ENCODE results near the gene TARS2. TPM values are rescaled to one million over a fixed set of nuclear protein-coding genes. Genes with fewer than 3 reads are reported as not detected.
A peak's percentile ranks its signal among the peaks of the same experiment; 100 is the strongest.

TARS2 gene
- total and polyA plus RNA-seq, 2 donors from 2014 or later: 20.4 to 25.6 TPM

DNA sequence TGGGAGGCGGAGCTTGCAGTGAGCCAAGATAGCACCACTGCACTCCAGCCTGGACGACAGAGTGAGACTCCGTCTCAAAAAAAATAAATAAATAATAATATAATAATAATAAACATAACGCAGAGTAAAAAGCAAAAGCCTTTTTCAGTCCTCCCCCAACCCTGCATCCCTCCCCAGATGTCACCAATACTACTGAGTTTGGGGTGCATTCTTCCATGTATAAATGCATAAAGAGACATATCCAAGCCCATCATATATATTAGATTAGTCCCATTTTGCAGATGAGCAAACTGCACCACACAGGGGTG is 61.1 kb downstream of the TARS2 start:
- intact Hi-C loops (cut with DNase I): no loop called here
- H3K4me3 ChIP-seq (ENCODE audit: low read length in 3 of 3): peak overlapping the region; percentile 41 to 66 (median 55)
- H3K9ac ChIP-seq (ENCODE audit: low read length in 3 of 3): peak overlapping the region in 2 of 3 donors; percentile 35 to 58
- DNase-seq: no peak
- peaks cover 0 to 12% (median 7%) of the 10 kb centered on the region in 3 donors for H3K4me1 ChIP-seq (ENCODE audit: control insufficient read depth in 2 of 3, insufficient read depth in 2 of 3, low read depth in 1 of 3, low read length in 3 of 3)
- no peak for FAIRE-seq
- H3K27ac ChIP-seq (ENCODE audit: low read depth in 2 of 2, low read length in 2 of 2): no peak overlapping the region
- H3K27me3 ChIP-seq (ENCODE audit: control insufficient read depth, insufficient read depth, low read length): no peaks in the 10 kb centered on the region
- no peaks in the 10 kb centered on the region for H3K36me3 ChIP-seq (ENCODE audit: control insufficient read depth in 2 of 3, insufficient read depth in 3 of 3, low read length in 3 of 3)
- TF ChIP-seq, protein P1, sequence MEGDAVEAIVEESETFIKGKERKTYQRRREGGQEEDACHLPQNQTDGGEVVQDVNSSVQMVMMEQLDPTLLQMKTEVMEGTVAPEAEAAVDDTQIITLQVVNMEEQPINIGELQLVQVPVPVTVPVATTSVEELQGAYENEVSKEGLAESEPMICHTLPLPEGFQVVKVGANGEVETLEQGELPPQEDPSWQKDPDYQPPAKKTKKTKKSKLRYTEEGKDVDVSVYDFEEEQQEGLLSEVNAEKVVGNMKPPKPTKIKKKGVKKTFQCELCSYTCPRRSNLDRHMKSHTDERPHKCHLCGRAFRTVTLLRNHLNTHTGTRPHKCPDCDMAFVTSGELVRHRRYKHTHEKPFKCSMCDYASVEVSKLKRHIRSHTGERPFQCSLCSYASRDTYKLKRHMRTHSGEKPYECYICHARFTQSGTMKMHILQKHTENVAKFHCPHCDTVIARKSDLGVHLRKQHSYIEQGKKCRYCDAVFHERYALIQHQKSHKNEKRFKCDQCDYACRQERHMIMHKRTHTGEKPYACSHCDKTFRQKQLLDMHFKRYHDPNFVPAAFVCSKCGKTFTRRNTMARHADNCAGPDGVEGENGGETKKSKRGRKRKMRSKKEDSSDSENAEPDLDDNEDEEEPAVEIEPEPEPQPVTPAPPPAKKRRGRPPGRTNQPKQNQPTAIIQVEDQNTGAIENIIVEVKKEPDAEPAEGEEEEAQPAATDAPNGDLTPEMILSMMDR (IDR thresholded peaks at IDR 0.05; ENCODE audit: borderline replicate concordance, extremely low read depth, insufficient read depth): no peak
- H3K9me3 ChIP-seq (ENCODE audit: control insufficient read depth in 2 of 3, insufficient read depth in 1 of 3, low read length in 3 of 3): no peaks in the 10 kb centered on the region

DNA sequence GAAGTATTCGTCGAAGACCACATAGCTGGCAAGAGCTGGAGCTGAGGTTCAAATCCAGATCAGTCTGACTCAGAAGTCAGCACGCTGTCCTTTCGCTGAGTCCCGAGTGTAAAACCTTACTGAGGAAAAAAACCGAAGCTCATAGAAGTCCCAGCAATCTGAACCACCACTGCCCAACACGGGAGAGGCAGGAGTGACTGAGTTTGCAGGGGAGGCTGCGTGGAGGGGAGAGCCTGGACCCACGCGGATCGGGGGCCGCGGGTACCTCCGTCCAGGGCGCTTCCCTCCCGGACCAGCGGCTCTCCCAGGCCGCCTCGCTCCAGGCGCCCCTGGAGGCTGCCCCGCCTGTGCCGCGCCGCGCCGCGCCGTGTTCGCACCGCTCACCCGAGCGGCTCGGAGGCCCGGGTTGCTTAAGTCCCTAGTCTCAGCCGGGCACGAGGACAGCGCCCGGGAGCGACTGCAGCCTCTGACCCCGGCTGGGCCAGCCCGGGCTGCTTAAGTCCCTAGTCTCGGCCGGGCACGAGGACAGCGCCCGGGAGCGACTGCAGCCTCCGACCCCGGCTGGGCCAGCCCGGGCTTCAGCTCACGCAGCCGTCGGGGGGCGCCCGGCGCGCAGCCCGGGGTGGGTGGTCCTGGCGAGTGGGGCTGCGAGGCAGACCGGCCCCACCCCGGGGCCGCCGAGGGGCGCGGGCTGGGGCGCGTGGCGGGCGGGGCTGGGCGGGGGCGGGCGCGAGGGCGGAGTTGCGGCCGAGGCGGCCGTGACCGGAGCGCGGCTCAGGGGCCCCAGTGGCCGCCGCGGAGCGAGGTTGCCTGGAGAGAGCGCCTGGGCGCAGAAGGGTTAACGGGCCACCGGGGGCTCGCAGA is 61.6 kb downstream of the TARS2 start, which contains the start of gene ADAMTSL4:
Gene ADAMTSL4, plus strand, starts transcription at position 777 of the 864 bp plus-strand sequence. CDS start 2,881 bp downstream, outside the sequence.
- peaks cover 0 to 12% (median 7%) of the 10 kb centered on the region in 3 donors for H3K4me1 ChIP-seq (ENCODE audit: control insufficient read depth in 2 of 3, insufficient read depth in 2 of 3, low read depth in 1 of 3, low read length in 3 of 3)
- no peaks in the 10 kb centered on the region for H3K36me3 ChIP-seq (ENCODE audit: control insufficient read depth in 2 of 3, insufficient read depth in 3 of 3, low read length in 3 of 3)
- H3K9ac ChIP-seq (ENCODE audit: low read length in 3 of 3): peak within 1 kb of the TSS in 2 of 3 donors; percentile 35 to 58
- H3K27me3 ChIP-seq (ENCODE audit: control insufficient read depth, insufficient read depth, low read length): no peaks in the 10 kb centered on the region
- FAIRE-seq (no peak), DNase-seq (peak; percentile 62 to 94 (median 76))
- H3K4me3 ChIP-seq (ENCODE audit: low read length in 3 of 3): peak within 1 kb of the TSS; percentile 41 to 66 (median 55)
- peak within 1 kb of the TSS; percentile 47 to 51 for H3K27ac ChIP-seq (ENCODE audit: low read depth in 2 of 2, low read length in 2 of 2)
- no peaks in the 10 kb centered on the region for H3K9me3 ChIP-seq (ENCODE audit: control insufficient read depth in 2 of 3, insufficient read depth in 1 of 3, low read length in 3 of 3)
- TF ChIP-seq, protein P1 (IDR thresholded peaks at IDR 0.05; ENCODE audit: borderline replicate concordance, extremely low read depth, insufficient read depth): peak; percentile 19
- intact Hi-C loops (cut with DNase I): no loop called here

DNA sequence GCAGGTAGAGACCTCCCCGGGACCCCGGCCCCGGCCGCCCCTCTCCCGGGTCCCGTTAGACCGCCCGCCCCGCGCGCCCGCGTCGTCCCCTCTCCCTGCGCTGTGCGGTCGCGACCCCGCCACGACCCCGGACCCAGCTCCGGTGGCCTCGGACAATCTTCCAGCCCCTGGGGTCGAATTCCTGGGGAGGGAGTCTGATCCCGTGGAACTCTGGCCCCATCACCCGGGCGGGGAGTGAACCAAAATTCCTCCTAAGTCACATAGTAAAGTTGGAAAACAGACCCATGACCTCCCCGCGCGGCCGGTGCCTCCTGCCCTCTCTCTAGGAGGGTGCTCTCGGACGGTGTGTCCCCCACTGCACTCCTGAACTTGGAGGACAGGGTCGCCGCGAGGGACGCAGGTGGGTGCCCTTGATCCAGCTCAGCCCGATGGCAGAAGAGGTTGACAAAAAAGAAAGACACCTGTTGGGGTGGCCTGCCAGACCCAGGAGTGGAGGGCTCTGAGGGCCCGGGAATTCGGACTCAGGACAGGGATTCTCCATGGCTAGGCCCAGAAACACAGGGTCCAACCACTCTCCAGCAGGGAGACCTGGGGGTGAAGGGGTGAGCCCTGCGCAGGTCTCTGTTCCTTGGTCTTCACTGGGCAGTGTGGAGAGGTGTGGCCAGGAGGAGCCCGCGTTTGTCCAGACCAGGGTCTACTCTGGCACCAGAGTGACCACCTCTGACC is 62.4 kb downstream of the TARS2 start:
- Histone ChIP-seq H3K9me3 (ENCODE audit: control insufficient read depth in 2 of 3, insufficient read depth in 1 of 3, low read length in 3 of 3) (no peaks in the 10 kb centered on the region), H3K4me3 (ENCODE audit: low read length in 3 of 3) (peak overlapping the region in 2 of 3 donors; percentile 28 to 46), H3K27ac (ENCODE audit: low read depth in 2 of 2, low read length in 2 of 2) (peak overlapping the region in 1 of 2 donors; percentile 36), H3K36me3 (ENCODE audit: control insufficient read depth in 2 of 3, insufficient read depth in 3 of 3, low read length in 3 of 3) (no peaks in the 10 kb centered on the region), H3K4me1 (ENCODE audit: control insufficient read depth in 2 of 3, insufficient read depth in 2 of 3, low read depth in 1 of 3, low read length in 3 of 3) (peaks cover 0 to 12% (median 7%) of the 10 kb centered on the region in 3 donors), H3K9ac (ENCODE audit: low read length in 3 of 3) (peak overlapping the region in 1 of 3 donors; percentile 19), H3K27me3 (ENCODE audit: control insufficient read depth, insufficient read depth, low read length) (no peaks in the 10 kb centered on the region)
- peak in 4 of 5 donors; percentile 43 to 89 (median 66) for DNase-seq
- FAIRE-seq: no peak
- intact Hi-C loops (cut with DNase I): no loop called here
- TF ChIP-seq, protein P1 (IDR thresholded peaks at IDR 0.05; ENCODE audit: borderline replicate concordance, extremely low read depth, insufficient read depth): no peak

All from kidney (tissue), 14 donors.